Parathyroid adenoma (tissue), 2 donors: ENCODE measurements around the gene MT1B.

Experiments used
- H2AFZ ChIP-seq: fragments of 300-600 bp; sonication (generic); one replicate; pipeline ENCODE4 v1.7.0; 2017; ENCODE audit warnings: antibody characterized with exemption, mild to moderate bottlenecking
- H3K27ac ChIP-seq: fragments of 300-600 bp; sonication (generic); one replicate; pipeline ENCODE4 v1.7.0; 2017
- H3K27me3 ChIP-seq: fragments of 300-600 bp; sonication (generic); one replicate; pipeline ENCODE4 v1.7.0; 2017; ENCODE audit warnings: low read length; ENCODE audit not compliant: control insufficient read depth, insufficient read depth
- H3K36me3 ChIP-seq: fragments of 300-600 bp; sonication (generic); one replicate; pipeline ENCODE4 v1.7.0; 2017; ENCODE audit warnings: low read length; ENCODE audit not compliant: control insufficient read depth, insufficient read depth
- H3K4me1 ChIP-seq: fragments of 300-600 bp; sonication (generic); one replicate; pipeline ENCODE4 v1.7.0; 2017; ENCODE audit warnings: control low read depth
- H3K4me2 ChIP-seq: fragments of 300-600 bp; sonication (generic); one replicate; pipeline ENCODE4 v1.7.0; 2017; ENCODE audit warnings: low read length
- H3K4me3 ChIP-seq: fragments of 300-600 bp; sonication (generic); one replicate; pipeline ENCODE4 v1.7.0; 2017; ENCODE audit warnings: low read depth, low read length
- H3K79me2 ChIP-seq: fragments of 300-600 bp; sonication (generic); one replicate; pipeline ENCODE4 v1.7.0; 2017; ENCODE audit warnings: control low read depth
- H3K9ac ChIP-seq: fragments of 300-600 bp; sonication (generic); one replicate; pipeline ENCODE4 v1.7.0; 2017; ENCODE audit warnings: mild to moderate bottlenecking
- H3K9me3 ChIP-seq: fragments of 300-600 bp; sonication (generic); one replicate; pipeline ENCODE4 v1.7.0; 2017; ENCODE audit warnings: low read length; ENCODE audit not compliant: control insufficient read depth
- TF ChIP-seq, protein P1 (sequence below): fragments of 300-600 bp; sonication (generic); IDR thresholded peaks from one replicate; pipeline ENCODE4 v1.7.0; 2017; ENCODE audit warnings: antibody characterized with exemption, mild to moderate bottlenecking
- donor health status: primary hyperparathyroidism.

MT1B gene

DNA sequence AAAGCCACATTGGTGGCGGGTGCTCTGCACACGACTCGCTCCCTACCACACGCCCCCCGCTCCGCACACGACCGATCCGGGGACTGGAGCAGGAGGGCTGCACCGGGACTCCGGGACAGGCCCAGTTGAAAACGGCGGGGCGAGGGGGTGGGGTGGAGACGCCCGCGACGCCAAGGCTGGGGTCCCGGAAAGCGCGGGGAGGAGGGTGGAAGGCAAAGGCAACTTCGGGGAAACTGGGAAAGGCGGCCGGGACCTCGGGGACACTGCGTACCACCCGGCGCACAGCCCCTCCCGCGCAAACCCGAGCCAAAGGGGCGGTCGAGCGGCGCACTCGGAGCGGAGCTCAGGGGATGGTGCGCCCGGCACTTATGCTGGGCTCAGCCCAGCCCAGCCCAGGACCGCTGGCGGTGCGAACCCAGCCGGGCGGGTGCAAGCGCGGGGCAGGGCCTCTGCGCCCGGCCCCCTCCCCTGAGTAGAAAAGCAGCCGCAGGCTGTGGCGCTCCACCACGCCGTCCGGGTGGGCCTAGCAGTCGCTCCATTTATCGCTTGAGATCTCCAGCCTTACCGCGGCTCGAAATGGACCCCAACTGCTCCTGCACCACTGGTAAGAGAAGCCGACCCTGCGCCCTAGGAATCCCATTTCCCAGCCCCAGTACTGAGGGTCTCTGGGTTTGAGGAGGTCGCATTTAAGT is 19.4 kb upstream of the MT1B start, which contains the start of gene MT1M:
MT1M (plus strand) TSS at position 504 of the 692 bp plus-strand sequence; CDS start at position 577, 73 bp downstream.
- Histone ChIP-seq H3K27me3 (no peaks in the 10 kb centered on the region), H3K9ac (no peak within 1 kb of the TSS), H3K4me3 (peak within 1 kb of the TSS; percentile 47), H2AFZ (peak within 1 kb of the TSS; percentile 21), H3K27ac (peak within 1 kb of the TSS; percentile 25), H3K4me1 (no peaks in the 10 kb centered on the region), H3K9me3 (no peaks in the 10 kb centered on the region), H3K36me3 (no peaks in the 10 kb centered on the region), H3K4me2 (peak within 1 kb of the TSS; percentile 79), H3K79me2 (no peaks in the 10 kb centered on the region)
- TF ChIP-seq, protein P1, sequence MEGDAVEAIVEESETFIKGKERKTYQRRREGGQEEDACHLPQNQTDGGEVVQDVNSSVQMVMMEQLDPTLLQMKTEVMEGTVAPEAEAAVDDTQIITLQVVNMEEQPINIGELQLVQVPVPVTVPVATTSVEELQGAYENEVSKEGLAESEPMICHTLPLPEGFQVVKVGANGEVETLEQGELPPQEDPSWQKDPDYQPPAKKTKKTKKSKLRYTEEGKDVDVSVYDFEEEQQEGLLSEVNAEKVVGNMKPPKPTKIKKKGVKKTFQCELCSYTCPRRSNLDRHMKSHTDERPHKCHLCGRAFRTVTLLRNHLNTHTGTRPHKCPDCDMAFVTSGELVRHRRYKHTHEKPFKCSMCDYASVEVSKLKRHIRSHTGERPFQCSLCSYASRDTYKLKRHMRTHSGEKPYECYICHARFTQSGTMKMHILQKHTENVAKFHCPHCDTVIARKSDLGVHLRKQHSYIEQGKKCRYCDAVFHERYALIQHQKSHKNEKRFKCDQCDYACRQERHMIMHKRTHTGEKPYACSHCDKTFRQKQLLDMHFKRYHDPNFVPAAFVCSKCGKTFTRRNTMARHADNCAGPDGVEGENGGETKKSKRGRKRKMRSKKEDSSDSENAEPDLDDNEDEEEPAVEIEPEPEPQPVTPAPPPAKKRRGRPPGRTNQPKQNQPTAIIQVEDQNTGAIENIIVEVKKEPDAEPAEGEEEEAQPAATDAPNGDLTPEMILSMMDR: no peak

DNA sequence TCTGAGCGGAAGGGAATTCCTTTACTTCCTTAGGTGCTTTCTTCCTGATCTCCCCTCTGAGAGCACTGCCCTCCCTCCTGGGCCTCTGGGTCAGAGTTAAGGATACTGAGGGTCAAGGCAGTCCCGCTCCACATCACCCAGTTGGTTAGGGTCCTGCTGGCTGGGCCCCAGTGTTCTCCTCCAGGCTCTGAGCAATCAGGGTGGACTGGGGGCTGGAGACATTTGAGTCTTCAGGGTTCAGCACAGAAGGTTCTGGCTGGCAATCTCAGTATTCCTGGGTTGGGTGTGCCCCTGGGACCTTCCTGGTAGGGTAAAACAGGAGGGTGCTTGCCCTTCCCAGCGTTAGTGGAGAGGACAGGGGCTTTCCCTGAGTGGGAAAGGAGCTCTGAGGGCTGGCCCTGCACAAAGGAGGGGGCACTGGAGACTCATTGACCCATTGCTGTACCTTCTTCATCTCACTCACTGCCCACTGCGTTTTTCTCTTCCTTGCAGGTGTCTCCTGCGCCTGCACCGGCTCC is 18.8 kb upstream of the MT1B start:
- Histone ChIP-seq H3K4me3 (peak overlapping the region; percentile 47), H3K4me2 (peak overlapping the region; percentile 79)

DNA sequence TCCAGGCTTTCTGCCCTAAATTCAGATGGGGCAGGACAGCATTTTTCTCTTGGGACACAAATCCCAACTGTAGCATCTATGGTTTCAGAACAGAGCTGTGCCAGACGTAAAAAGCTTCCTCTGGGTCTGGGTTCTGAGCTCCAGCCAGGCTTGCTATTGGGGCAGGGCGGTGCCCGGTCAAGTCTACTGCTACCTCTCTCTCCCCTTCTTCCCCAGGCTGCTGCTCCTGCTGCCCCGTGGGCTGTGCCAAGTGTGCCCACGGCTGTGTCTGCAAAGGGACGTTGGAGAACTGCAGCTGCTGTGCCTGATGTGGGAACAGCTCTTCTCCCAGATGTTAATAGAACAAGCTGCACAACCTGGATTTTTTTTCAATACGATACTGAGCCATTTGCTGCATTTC is 18.2 kb upstream of the MT1B start:
- H3K4me2 ChIP-seq: no peak overlapping the region
- H2AFZ ChIP-seq: no peak overlapping the region
- H3K4me1 ChIP-seq: no peaks in the 10 kb centered on the region
- H3K27me3 ChIP-seq: no peaks in the 10 kb centered on the region
- no peaks in the 10 kb centered on the region for H3K36me3 ChIP-seq
- no peaks in the 10 kb centered on the region for H3K9me3 ChIP-seq
- H3K27ac ChIP-seq: no peak overlapping the region
- no peak overlapping the region for H3K9ac ChIP-seq
- TF ChIP-seq, protein P1: no peak
- no peak overlapping the region for H3K4me3 ChIP-seq
- no peaks in the 10 kb centered on the region for H3K79me2 ChIP-seq

More for the DNA sequence above, 18.8 kb upstream of the MT1B start:
- H3K9ac ChIP-seq: no peak overlapping the region
- no peaks in the 10 kb centered on the region for H3K36me3 ChIP-seq
- no peaks in the 10 kb centered on the region for H3K79me2 ChIP-seq
- H3K27ac ChIP-seq: no peak overlapping the region
- TF ChIP-seq, protein P1: no peak
- H2AFZ ChIP-seq: peak overlapping the region; percentile 21
- H3K9me3 ChIP-seq: no peaks in the 10 kb centered on the region
- H3K27me3 ChIP-seq: no peaks in the 10 kb centered on the region
- H3K4me1 ChIP-seq: no peaks in the 10 kb centered on the region

DNA sequence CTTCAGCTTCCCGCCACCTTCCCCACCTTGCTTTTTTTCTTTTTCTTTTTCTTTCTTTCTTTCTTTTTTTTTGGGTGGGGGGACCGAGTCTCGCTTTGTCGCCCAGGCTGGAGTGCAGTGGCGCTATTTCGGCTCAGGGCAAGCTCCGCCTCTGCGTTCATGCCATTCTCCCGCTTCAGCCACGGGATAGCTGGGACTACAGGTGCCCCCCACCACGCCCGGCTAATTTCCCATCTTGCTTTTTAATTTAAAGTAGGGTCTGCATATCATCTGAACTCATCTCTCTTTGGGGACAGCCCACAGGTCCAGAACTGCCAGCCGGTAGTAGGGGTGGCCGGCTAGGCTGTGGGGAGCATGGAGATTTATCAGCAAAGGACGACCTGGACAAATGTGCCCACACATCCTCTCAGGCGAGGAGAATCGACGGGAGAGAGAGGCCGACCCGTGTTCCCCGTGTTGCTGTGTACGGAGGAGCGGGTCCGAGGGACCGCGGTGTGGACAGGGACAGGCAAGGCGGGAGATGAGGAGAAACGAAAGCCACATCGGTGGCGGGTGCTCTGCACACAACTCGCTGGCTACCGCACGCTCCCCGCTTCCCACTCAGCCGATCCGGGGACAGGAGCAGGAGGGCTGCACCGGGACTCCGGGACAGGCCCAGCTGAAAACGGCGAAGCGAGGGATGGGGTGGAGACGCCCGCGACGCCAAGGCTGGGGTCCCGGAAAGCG is 16.8 kb upstream of the MT1B start:
- Histone ChIP-seq H3K4me2 (peak overlapping the region; percentile 44), H3K4me1 (no peaks in the 10 kb centered on the region), H3K4me3 (no peak overlapping the region), H3K9me3 (no peaks in the 10 kb centered on the region), H3K79me2 (no peaks in the 10 kb centered on the region), H3K9ac (no peak overlapping the region), H3K27ac (no peak overlapping the region), H2AFZ (peak overlapping the region; percentile 20), H3K36me3 (no peaks in the 10 kb centered on the region), H3K27me3 (no peaks in the 10 kb centered on the region)
- TF ChIP-seq, protein P1: no peak
